ENCODE results near the gene VGLL4. TPM values are rescaled to one million over a fixed set of nuclear protein-coding genes. Genes with fewer than 3 reads are reported as not detected.
A peak's percentile ranks its signal among the peaks of the same experiment; 100 is the strongest.

The VGLL4 gene
- total RNA-seq, 1 experiment from 2014 or later = 26.9 TPM

GRCh38 chr3:11642431-11643191, 1.1 kb downstream of the VGLL4 start:
- Histone ChIP-seq H3K27ac (peak overlapping the region; percentile 89), H3K4me3 (peak overlapping the region; percentile 63), H3K9me3 (replicated peaks) (no peaks in the 10 kb centered on the region), H3K27me3 (replicated peaks) (no peaks in the 10 kb centered on the region), H3K36me3 (no peaks in the 10 kb centered on the region; the same call in 1 of the 2 replicates), H3K4me1 (replicated peaks) (peaks cover 39% of the 10 kb centered on the region)
- DNase-seq (ENCODE audit: low read depth in 1 of 2, low spot score in 2 of 2) = peak; percentile 62 to 79

GRCh38 chr3:11641683-11642430, 1.9 kb downstream of the VGLL4 start:
- H3K27ac ChIP-seq = peak overlapping the region; percentile 89
- no peaks in the 10 kb centered on the region for H3K9me3 ChIP-seq (replicated peaks)
- peak in 1 of 2 experiments; percentile 64 for DNase-seq (ENCODE audit: low read depth in 1 of 2, low spot score in 2 of 2)
- H3K4me3 ChIP-seq = peak overlapping the region; percentile 63
- no peaks in the 10 kb centered on the region for H3K27me3 ChIP-seq (replicated peaks)
- H3K4me1 ChIP-seq (replicated peaks) = peaks cover 47% of the 10 kb centered on the region
- H3K36me3 ChIP-seq = no peaks in the 10 kb centered on the region; the same call in 1 of the 2 replicates

- peak in 1 of 2 experiments; percentile 63 for DNase-seq (ENCODE audit: low read depth in 1 of 2, low spot score in 2 of 2)
- Histone ChIP-seq H3K27me3 (replicated peaks) (no peaks in the 10 kb centered on the region), H3K4me1 (replicated peaks) (peaks cover 50% of the 10 kb centered on the region), H3K27ac (peak overlapping the region; percentile 89), H3K9me3 (replicated peaks) (no peaks in the 10 kb centered on the region), H3K4me3 (peak overlapping the region; percentile 63), H3K36me3 (no peaks in the 10 kb centered on the region; the same call in 1 of the 2 replicates)
These were observed 2.4 kb downstream of the VGLL4 start for GRCh38 chr3:11641316-11641682.

- H3K27me3 ChIP-seq (replicated peaks) = no peaks in the 10 kb centered on the region
- no peak overlapping the region for H3K27ac ChIP-seq
- no peak overlapping the region for H3K4me3 ChIP-seq
- H3K36me3 ChIP-seq = no peaks in the 10 kb centered on the region; the same call in 1 of the 2 replicates
- H3K4me1 ChIP-seq (replicated peaks) = peaks cover 59% of the 10 kb centered on the region
- no peak for DNase-seq (ENCODE audit: low read depth in 1 of 2, low spot score in 2 of 2)
- H3K9me3 ChIP-seq (replicated peaks) = no peaks in the 10 kb centered on the region
These were observed 3.6 kb downstream of the VGLL4 start for GRCh38 chr3:11640009-11640673.

GRCh38 chr3:11638495-11639358, 5.0 kb downstream of the VGLL4 start:
- no peaks in the 10 kb centered on the region; the same call in 1 of the 2 replicates for H3K36me3 ChIP-seq
- H3K27me3 ChIP-seq (replicated peaks) = no peaks in the 10 kb centered on the region
- no peaks in the 10 kb centered on the region for H3K9me3 ChIP-seq (replicated peaks)
- peaks cover 59% of the 10 kb centered on the region for H3K4me1 ChIP-seq (replicated peaks)
- peak overlapping the region; percentile 79 for H3K27ac ChIP-seq
- DNase-seq (ENCODE audit: low read depth in 1 of 2, low spot score in 2 of 2) = peak in 1 of 2 experiments; percentile 33
- H3K4me3 ChIP-seq = no peak overlapping the region

- Histone ChIP-seq H3K27me3 (replicated peaks) (no peaks in the 10 kb centered on the region), H3K9me3 (replicated peaks) (no peaks in the 10 kb centered on the region), H3K4me3 (peak overlapping the region; percentile 12), H3K4me1 (replicated peaks) (peaks cover 59% of the 10 kb centered on the region), H3K36me3 (peaks cover 3% of the 10 kb centered on the region), H3K27ac (peak overlapping the region; percentile 79)
- DNase-seq (ENCODE audit: low read depth in 1 of 2, low spot score in 2 of 2) = peak in 1 of 2 experiments; percentile 78
These were observed 5.7 kb downstream of the VGLL4 start for GRCh38 chr3:11637901-11638458.

GRCh38 chr3:11636394-11636770, 7.3 kb downstream of the VGLL4 start:
- no peaks in the 10 kb centered on the region for H3K9me3 ChIP-seq (replicated peaks)
- H3K4me3 ChIP-seq = no peak overlapping the region
- H3K27me3 ChIP-seq (replicated peaks) = no peaks in the 10 kb centered on the region
- H3K36me3 ChIP-seq = peaks cover 8% of the 10 kb centered on the region
- peaks cover 56% of the 10 kb centered on the region for H3K4me1 ChIP-seq (replicated peaks)
- no peak for DNase-seq (ENCODE audit: low read depth in 1 of 2, low spot score in 2 of 2)
- H3K27ac ChIP-seq = no peak overlapping the region

- no peak for DNase-seq (ENCODE audit: low read depth in 1 of 2, low spot score in 2 of 2)
- peaks cover 51% of the 10 kb centered on the region for H3K4me1 ChIP-seq (replicated peaks)
- peaks cover 8% of the 10 kb centered on the region for H3K36me3 ChIP-seq
- no peaks in the 10 kb centered on the region for H3K9me3 ChIP-seq (replicated peaks)
- H3K27me3 ChIP-seq (replicated peaks) = no peaks in the 10 kb centered on the region
- no peak overlapping the region for H3K4me3 ChIP-seq
- no peak overlapping the region for H3K27ac ChIP-seq
These were observed 7.9 kb downstream of the VGLL4 start for GRCh38 chr3:11635680-11636393.

- Histone ChIP-seq H3K27ac (no peak overlapping the region), H3K4me1 (replicated peaks) (peaks cover 45% of the 10 kb centered on the region), H3K36me3 (peaks cover 8% of the 10 kb centered on the region; the same call in 1 of the 2 replicates), H3K4me3 (no peak overlapping the region), H3K27me3 (replicated peaks) (no peaks in the 10 kb centered on the region), H3K9me3 (replicated peaks) (no peaks in the 10 kb centered on the region)
- DNase-seq (ENCODE audit: low read depth in 1 of 2, low spot score in 2 of 2) = no peak
These were observed 8.6 kb downstream of the VGLL4 start for GRCh38 chr3:11634974-11635612.

GRCh38 chr3:11634081-11634635, 9.6 kb downstream of the VGLL4 start:
- no peaks in the 10 kb centered on the region for H3K9me3 ChIP-seq (replicated peaks)
- H3K4me1 ChIP-seq (replicated peaks) = peaks cover 41% of the 10 kb centered on the region
- DNase-seq (ENCODE audit: low read depth in 1 of 2, low spot score in 2 of 2) = no peak
- no peak overlapping the region for H3K27ac ChIP-seq
- H3K36me3 ChIP-seq = peaks cover 8% of the 10 kb centered on the region; the same call in 1 of the 2 replicates
- H3K4me3 ChIP-seq = no peak overlapping the region
- no peaks in the 10 kb centered on the region for H3K27me3 ChIP-seq (replicated peaks)

GRCh38 chr3:11632966-11633365, 10.7 kb downstream of the VGLL4 start:
- Histone ChIP-seq H3K4me3 (no peak overlapping the region), H3K36me3 (peaks cover 8% of the 10 kb centered on the region; the same call in 1 of the 2 replicates), H3K27ac (no peak overlapping the region), H3K9me3 (replicated peaks) (no peaks in the 10 kb centered on the region), H3K4me1 (replicated peaks) (peaks cover 29% of the 10 kb centered on the region), H3K27me3 (replicated peaks) (no peaks in the 10 kb centered on the region)
- no peak for DNase-seq (ENCODE audit: low read depth in 1 of 2, low spot score in 2 of 2)

- Histone ChIP-seq H3K27me3 (replicated peaks) (no peaks in the 10 kb centered on the region), H3K36me3 (peaks cover 8% of the 10 kb centered on the region; the same call in 1 of the 2 replicates), H3K9me3 (replicated peaks) (no peaks in the 10 kb centered on the region), H3K4me1 (replicated peaks) (peaks cover 25% of the 10 kb centered on the region), H3K4me3 (no peak overlapping the region), H3K27ac (no peak overlapping the region)
- DNase-seq (ENCODE audit: low read depth in 1 of 2, low spot score in 2 of 2) = no peak
These were observed 11.2 kb downstream of the VGLL4 start for GRCh38 chr3:11632564-11632963.

All from SJSA1 (cell line).